ENCODE measurements around the gene PIRT.

Gene PIRT

GRCh38 chr17:10824874-10825273 is 13.0 kb downstream of the PIRT start:
- no peaks in the 10 kb centered on the region for H3K27me3 ChIP-seq (ENCODE audit: control insufficient read depth, insufficient read depth, low read length)
- DNase-seq (ENCODE audit: low read depth, low spot score): no peak
- no peak overlapping the region for H3K27ac ChIP-seq (ENCODE audit: low read length)
- no peak overlapping the region for H3K4me3 ChIP-seq (ENCODE audit: low read length)
- H3K36me3 ChIP-seq (ENCODE audit: control insufficient read depth, insufficient read depth, low read length): no peaks in the 10 kb centered on the region
- no CpG with 5 or more reads among the region's 7 CpGs for WGBS (ENCODE audit: insufficient coverage, insufficient read length)
- 0 out of 2 replicates have a peak, but pooled peaks cover 2% of the 10 kb centered on the region for H3K4me1 ChIP-seq (ENCODE audit: control insufficient read depth, insufficient read depth, low read length)
- no peaks in the 10 kb centered on the region for H3K9me3 ChIP-seq (ENCODE audit: control insufficient read depth, insufficient read depth, low read length)

GRCh38 chr17:10821770-10822169 is 16.1 kb downstream of the PIRT start:
- Histone ChIP-seq H3K36me3 (ENCODE audit: control insufficient read depth, insufficient read depth, low read length) (no peaks in the 10 kb centered on the region), H3K27ac (ENCODE audit: low read length) (no peak overlapping the region), H3K9me3 (ENCODE audit: control insufficient read depth, insufficient read depth, low read length) (no peaks in the 10 kb centered on the region), H3K4me3 (ENCODE audit: low read length) (no peak overlapping the region), H3K4me1 (ENCODE audit: control insufficient read depth, insufficient read depth, low read length) (0 out of 2 replicates have a peak, but pooled peaks cover 2% of the 10 kb centered on the region), H3K27me3 (ENCODE audit: control insufficient read depth, insufficient read depth, low read length) (no peaks in the 10 kb centered on the region)
- DNase-seq (ENCODE audit: low read depth, low spot score): no peak

- H3K4me3 ChIP-seq (ENCODE audit: low read length): no peak overlapping the region
- H3K9me3 ChIP-seq (ENCODE audit: control insufficient read depth, insufficient read depth, low read length): no peaks in the 10 kb centered on the region
- no peak overlapping the region for H3K27ac ChIP-seq (ENCODE audit: low read length)
- WGBS (ENCODE audit: insufficient coverage, insufficient read length): no CpG with 5 or more reads among the region's 4 CpGs
- no peak for DNase-seq (ENCODE audit: low read depth, low spot score)
- H3K36me3 ChIP-seq (ENCODE audit: control insufficient read depth, insufficient read depth, low read length): no peaks in the 10 kb centered on the region
- H3K27me3 ChIP-seq (ENCODE audit: control insufficient read depth, insufficient read depth, low read length): no peaks in the 10 kb centered on the region
- H3K4me1 ChIP-seq (ENCODE audit: control insufficient read depth, insufficient read depth, low read length): 0 out of 2 replicates have a peak, but pooled peaks cover 2% of the 10 kb centered on the region
Observed at GRCh38 chr17:10821054-10821453, 16.8 kb downstream of the PIRT start.

DNA sequence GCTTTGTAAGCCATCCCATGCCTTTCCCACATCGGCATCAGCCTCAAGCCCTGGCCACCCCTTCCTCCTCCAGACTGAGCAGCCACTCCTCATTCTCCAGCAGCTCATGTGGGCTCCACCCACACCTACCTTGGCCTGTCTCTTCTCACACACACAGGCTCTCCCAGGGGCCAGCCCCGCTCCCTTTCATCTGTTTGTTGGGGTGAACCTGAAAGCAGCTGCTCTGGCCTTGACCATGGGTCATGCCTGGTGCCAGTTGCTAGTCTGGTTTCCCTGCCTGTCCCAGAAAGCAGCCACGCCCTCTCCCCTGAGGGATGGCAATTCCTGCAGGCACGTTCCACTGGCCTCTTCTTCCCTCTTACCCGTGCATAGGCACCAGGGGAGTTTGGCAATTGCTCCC is 22.6 kb downstream of the PIRT start:
- WGBS (ENCODE audit: insufficient coverage, insufficient read length): no CpG with 5 or more reads among the region's 5 CpGs
- no peak overlapping the region for H3K4me3 ChIP-seq (ENCODE audit: low read length)
- H3K36me3 ChIP-seq (ENCODE audit: control insufficient read depth, insufficient read depth, low read length): no peaks in the 10 kb centered on the region
- DNase-seq (ENCODE audit: low read depth, low spot score): no peak
- H3K27me3 ChIP-seq (ENCODE audit: control insufficient read depth, insufficient read depth, low read length): no peaks in the 10 kb centered on the region
- H3K27ac ChIP-seq (ENCODE audit: low read length): no peak overlapping the region
- H3K4me1 ChIP-seq (ENCODE audit: control insufficient read depth, insufficient read depth, low read length): no peaks in the 10 kb centered on the region
- no peaks in the 10 kb centered on the region for H3K9me3 ChIP-seq (ENCODE audit: control insufficient read depth, insufficient read depth, low read length)

DNA sequence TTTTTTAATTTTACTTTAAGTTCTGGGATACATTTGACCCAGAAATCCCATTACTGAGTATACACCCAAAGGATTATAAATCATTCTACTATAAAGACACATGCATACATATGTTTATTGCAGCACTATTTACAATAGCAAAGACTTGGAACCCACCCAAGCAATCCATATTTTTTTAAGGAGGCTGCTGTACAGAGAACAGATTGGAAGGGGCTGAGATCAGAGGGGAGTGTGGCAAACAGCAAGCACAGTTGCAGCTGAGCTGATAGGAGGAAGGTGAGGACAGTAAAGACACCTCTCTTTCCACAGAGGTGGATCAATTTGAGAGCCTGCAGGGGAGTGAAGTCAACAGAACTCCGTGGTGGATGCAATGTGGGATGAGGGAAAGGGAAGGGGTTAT is 23.8 kb downstream of the PIRT start:
- H3K4me3 ChIP-seq (ENCODE audit: low read length): no peak overlapping the region
- no CpG with 5 or more reads among the region's 1 CpG for WGBS (ENCODE audit: insufficient coverage, insufficient read length)
- H3K9me3 ChIP-seq (ENCODE audit: control insufficient read depth, insufficient read depth, low read length): no peaks in the 10 kb centered on the region
- H3K36me3 ChIP-seq (ENCODE audit: control insufficient read depth, insufficient read depth, low read length): no peaks in the 10 kb centered on the region
- no peaks in the 10 kb centered on the region for H3K27me3 ChIP-seq (ENCODE audit: control insufficient read depth, insufficient read depth, low read length)
- H3K4me1 ChIP-seq (ENCODE audit: control insufficient read depth, insufficient read depth, low read length): no peaks in the 10 kb centered on the region
- H3K27ac ChIP-seq (ENCODE audit: low read length): no peak overlapping the region
- no peak for DNase-seq (ENCODE audit: low read depth, low spot score)

DNA sequence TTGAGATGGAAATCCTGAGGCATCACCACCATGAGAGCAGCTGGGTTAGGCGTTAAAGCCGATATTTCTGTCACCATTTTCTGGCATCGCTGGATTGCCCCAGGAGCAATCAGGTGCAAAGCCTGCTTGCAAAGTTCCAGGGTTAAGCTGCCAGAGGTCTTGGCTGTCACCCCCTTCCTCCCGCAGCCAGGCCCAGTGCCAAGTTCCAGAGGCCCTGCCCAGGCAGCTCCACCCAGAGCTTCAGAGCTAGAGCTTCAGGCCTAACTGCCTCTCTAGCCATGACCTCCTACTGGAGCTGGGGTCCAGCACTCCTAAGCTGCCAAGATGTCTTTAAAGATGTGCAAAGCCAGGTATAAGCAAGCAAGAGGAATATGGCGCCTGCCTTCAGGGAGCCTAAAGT is 25.2 kb downstream of the PIRT start:
- Histone ChIP-seq H3K27me3 (ENCODE audit: control insufficient read depth, insufficient read depth, low read length) (no peaks in the 10 kb centered on the region), H3K4me1 (ENCODE audit: control insufficient read depth, insufficient read depth, low read length) (no peaks in the 10 kb centered on the region), H3K4me3 (ENCODE audit: low read length) (no peak overlapping the region), H3K36me3 (ENCODE audit: control insufficient read depth, insufficient read depth, low read length) (no peaks in the 10 kb centered on the region), H3K27ac (ENCODE audit: low read length) (no peak overlapping the region), H3K9me3 (ENCODE audit: control insufficient read depth, insufficient read depth, low read length) (no peaks in the 10 kb centered on the region)
- no CpG with 5 or more reads among the region's 5 CpGs for WGBS (ENCODE audit: insufficient coverage, insufficient read length)
- DNase-seq (ENCODE audit: low read depth, low spot score): no peak

DNA sequence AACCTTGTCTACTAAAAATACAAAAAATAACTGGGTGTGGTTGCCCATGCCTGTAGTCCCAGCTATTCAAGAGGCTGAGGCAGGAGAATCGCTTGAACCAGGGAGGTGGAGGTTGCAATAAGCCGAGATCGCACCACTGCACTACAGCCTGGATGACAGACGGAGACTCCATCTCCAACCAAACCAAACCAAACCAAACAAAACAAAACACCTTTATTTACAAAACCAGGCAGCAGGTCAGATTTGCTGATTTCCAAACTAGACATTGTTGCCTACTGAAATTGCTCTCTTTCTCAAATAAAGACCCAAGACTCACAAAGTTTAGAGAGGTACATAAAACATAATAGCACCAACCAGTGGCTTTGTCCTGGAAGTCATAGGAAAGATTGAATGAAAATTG is 28.3 kb downstream of the PIRT start:
- 0 out of 2 replicates have a peak, but pooled peaks cover 2% of the 10 kb centered on the region for H3K4me1 ChIP-seq (ENCODE audit: control insufficient read depth, insufficient read depth, low read length)
- WGBS (ENCODE audit: insufficient coverage, insufficient read length): no CpG with 5 or more reads among the region's 4 CpGs
- no peaks in the 10 kb centered on the region for H3K36me3 ChIP-seq (ENCODE audit: control insufficient read depth, insufficient read depth, low read length)
- H3K27me3 ChIP-seq (ENCODE audit: control insufficient read depth, insufficient read depth, low read length): no peaks in the 10 kb centered on the region
- H3K4me3 ChIP-seq (ENCODE audit: low read length): no peak overlapping the region
- H3K9me3 ChIP-seq (ENCODE audit: control insufficient read depth, insufficient read depth, low read length): no peaks in the 10 kb centered on the region
- H3K27ac ChIP-seq (ENCODE audit: low read length): no peak overlapping the region
- no peak for DNase-seq (ENCODE audit: low read depth, low spot score)

- Histone ChIP-seq H3K4me3 (ENCODE audit: low read length) (no peak overlapping the region), H3K27me3 (ENCODE audit: control insufficient read depth, insufficient read depth, low read length) (no peaks in the 10 kb centered on the region), H3K27ac (ENCODE audit: low read length) (no peak overlapping the region), H3K36me3 (ENCODE audit: control insufficient read depth, insufficient read depth, low read length) (no peaks in the 10 kb centered on the region), H3K9me3 (ENCODE audit: control insufficient read depth, insufficient read depth, low read length) (no peaks in the 10 kb centered on the region), H3K4me1 (ENCODE audit: control insufficient read depth, insufficient read depth, low read length) (0 out of 2 replicates have a peak, but pooled peaks cover 2% of the 10 kb centered on the region)
- DNase-seq (ENCODE audit: low read depth, low spot score): no peak
- no CpG with 5 or more reads among the region's 7 CpGs for WGBS (ENCODE audit: insufficient coverage, insufficient read length)
Observed at GRCh38 chr17:10807704-10808128, 30.2 kb downstream of the PIRT start.

- WGBS (ENCODE audit: insufficient coverage, insufficient read length): no CpG with 5 or more reads among the region's 9 CpGs
- H3K4me3 ChIP-seq (ENCODE audit: low read length): no peak overlapping the region
- DNase-seq (ENCODE audit: low read depth, low spot score): no peak
Observed at GRCh38 chr17:10806545-10807262, 31.2 kb downstream of the PIRT start.

GRCh38 chr17:10805911-10806310 is 32.0 kb downstream of the PIRT start:
- H3K4me1 ChIP-seq (ENCODE audit: control insufficient read depth, insufficient read depth, low read length): 0 out of 2 replicates have a peak, but pooled peaks cover 2% of the 10 kb centered on the region
- no peak for DNase-seq (ENCODE audit: low read depth, low spot score)
- no peak overlapping the region for H3K4me3 ChIP-seq (ENCODE audit: low read length)
- H3K36me3 ChIP-seq (ENCODE audit: control insufficient read depth, insufficient read depth, low read length): no peaks in the 10 kb centered on the region
- no peak overlapping the region for H3K27ac ChIP-seq (ENCODE audit: low read length)
- WGBS (ENCODE audit: insufficient coverage, insufficient read length): no CpG with 5 or more reads among the region's 6 CpGs
- H3K27me3 ChIP-seq (ENCODE audit: control insufficient read depth, insufficient read depth, low read length): no peaks in the 10 kb centered on the region
- no peaks in the 10 kb centered on the region for H3K9me3 ChIP-seq (ENCODE audit: control insufficient read depth, insufficient read depth, low read length)

More at GRCh38 chr17:10806545-10807262, 31.2 kb downstream of the PIRT start:
- H3K36me3 ChIP-seq (ENCODE audit: control insufficient read depth, insufficient read depth, low read length): no peaks in the 10 kb centered on the region
- H3K27me3 ChIP-seq (ENCODE audit: control insufficient read depth, insufficient read depth, low read length): no peaks in the 10 kb centered on the region
- no peaks in the 10 kb centered on the region for H3K9me3 ChIP-seq (ENCODE audit: control insufficient read depth, insufficient read depth, low read length)
- 0 out of 2 replicates have a peak, but pooled peaks cover 2% of the 10 kb centered on the region for H3K4me1 ChIP-seq (ENCODE audit: control insufficient read depth, insufficient read depth, low read length)
- H3K27ac ChIP-seq (ENCODE audit: low read length): no peak overlapping the region

DNA sequence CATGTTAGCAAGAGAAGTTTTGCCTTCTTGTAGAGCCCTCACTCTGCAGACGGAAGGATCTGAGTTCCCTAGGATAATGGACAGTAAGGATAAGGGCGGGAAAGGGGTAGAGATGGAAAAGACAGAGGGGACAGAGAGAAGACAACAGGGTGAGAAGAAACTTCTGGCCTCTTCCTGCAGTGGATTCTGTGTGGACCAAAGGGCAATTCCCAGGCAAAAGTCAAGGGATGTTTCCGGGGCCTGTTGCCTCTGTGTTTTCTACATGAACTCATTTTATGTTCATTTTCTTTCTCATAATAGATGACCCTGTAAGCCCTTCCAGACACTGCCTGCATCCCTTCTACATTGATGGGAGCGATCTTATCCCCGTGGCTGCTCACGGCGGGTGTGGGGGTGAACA is 33.3 kb downstream of the PIRT start:
- Histone ChIP-seq H3K4me3 (ENCODE audit: low read length) (no peak overlapping the region), H3K27ac (ENCODE audit: low read length) (no peak overlapping the region), H3K9me3 (ENCODE audit: control insufficient read depth, insufficient read depth, low read length) (no peaks in the 10 kb centered on the region), H3K36me3 (ENCODE audit: control insufficient read depth, insufficient read depth, low read length) (no peaks in the 10 kb centered on the region), H3K27me3 (ENCODE audit: control insufficient read depth, insufficient read depth, low read length) (no peaks in the 10 kb centered on the region), H3K4me1 (ENCODE audit: control insufficient read depth, insufficient read depth, low read length) (0 out of 2 replicates have a peak, but pooled peaks cover 2% of the 10 kb centered on the region)
- no peak for DNase-seq (ENCODE audit: low read depth, low spot score)
- no CpG with 5 or more reads among the region's 7 CpGs for WGBS (ENCODE audit: insufficient coverage, insufficient read length)
